ENCODE data around the gene SORCS1. TPM values are rescaled to one million over a fixed set of nuclear protein-coding genes. Genes with fewer than 3 reads are reported as not detected.

SORCS1 gene
- total RNA-seq, 1 donor from 2014 or later = 0.99 TPM

GRCh38 chr10:107104026-107104652 lies 60.4 kb downstream of the SORCS1 start:
- DNase-seq (ENCODE audit: low spot score) = no peak

GRCh38 chr10:107103174-107104025 lies 61.1 kb downstream of the SORCS1 start:
- no peak for DNase-seq (ENCODE audit: low spot score)

GRCh38 chr10:107098326-107098725 lies 66.2 kb downstream of the SORCS1 start:
- no peak for DNase-seq (ENCODE audit: low spot score)

- no peak for DNase-seq (ENCODE audit: low spot score)
Observed at GRCh38 chr10:107094824-107095522, 69.5 kb downstream of the SORCS1 start.

- DNase-seq (ENCODE audit: low spot score) = no peak
Observed at GRCh38 chr10:107092321-107092720, 72.2 kb downstream of the SORCS1 start.

- no peak for DNase-seq (ENCODE audit: low spot score)
Observed at GRCh38 chr10:107091126-107091525, 73.4 kb downstream of the SORCS1 start.

GRCh38 chr10:107085665-107086525 lies 78.6 kb downstream of the SORCS1 start:
- DNase-seq (ENCODE audit: low spot score) = no peak

- DNase-seq (ENCODE audit: low spot score) = no peak
Observed at GRCh38 chr10:107083388-107084009, 81.0 kb downstream of the SORCS1 start.

- DNase-seq (ENCODE audit: low spot score) = no peak
Observed at GRCh38 chr10:107081644-107082043, 82.9 kb downstream of the SORCS1 start.

GRCh38 chr10:107075117-107075516 lies 89.4 kb downstream of the SORCS1 start:
- no peak for DNase-seq (ENCODE audit: low spot score)

- no peak for DNase-seq (ENCODE audit: low spot score)
Observed at GRCh38 chr10:107072786-107073185, 91.7 kb downstream of the SORCS1 start.

GRCh38 chr10:107072028-107072427 lies 92.5 kb downstream of the SORCS1 start:
- no peak for DNase-seq (ENCODE audit: low spot score)

GRCh38 chr10:107071301-107071700 lies 93.2 kb downstream of the SORCS1 start:
- no peak for DNase-seq (ENCODE audit: low spot score)

- no peak for DNase-seq (ENCODE audit: low spot score)
Observed at GRCh38 chr10:107067843-107068242, 96.7 kb downstream of the SORCS1 start.

GRCh38 chr10:107064075-107064474 lies 100.4 kb downstream of the SORCS1 start:
- no peak for DNase-seq (ENCODE audit: low spot score)

- no peak for DNase-seq (ENCODE audit: low spot score)
Observed at GRCh38 chr10:107059872-107060271, 104.6 kb downstream of the SORCS1 start.

GRCh38 chr10:107059068-107059804 lies 105.3 kb downstream of the SORCS1 start:
- no peak for DNase-seq (ENCODE audit: low spot score)

GRCh38 chr10:107058331-107058730 lies 106.2 kb downstream of the SORCS1 start:
- DNase-seq (ENCODE audit: low spot score) = no peak

GRCh38 chr10:107056182-107056581 lies 108.3 kb downstream of the SORCS1 start:
- DNase-seq (ENCODE audit: low spot score) = no peak

- DNase-seq (ENCODE audit: low spot score) = no peak
Observed at GRCh38 chr10:107054469-107055156, 109.9 kb downstream of the SORCS1 start.
